ENCODE measurements around the gene CCDC187.
"Not testable (repeated sequence)": the region's sequence is repeated elsewhere in the genome, so short reads cannot be mapped to it uniquely, and the experiment has no call there.

CCDC187 gene

GRCh38 chr9:136327304-136327974 lies 23.5 kb upstream of the CCDC187 start, which contains the start of gene GPSM1:
Gene GPSM1 (plus strand): TSS chr9:136327539. CDS start chr9:136327696, 157 bp downstream.
- DNase-seq (ENCODE audit: low read depth in 3 of 3) = peak in 1 of 3 experiments; percentile 41

DNA sequence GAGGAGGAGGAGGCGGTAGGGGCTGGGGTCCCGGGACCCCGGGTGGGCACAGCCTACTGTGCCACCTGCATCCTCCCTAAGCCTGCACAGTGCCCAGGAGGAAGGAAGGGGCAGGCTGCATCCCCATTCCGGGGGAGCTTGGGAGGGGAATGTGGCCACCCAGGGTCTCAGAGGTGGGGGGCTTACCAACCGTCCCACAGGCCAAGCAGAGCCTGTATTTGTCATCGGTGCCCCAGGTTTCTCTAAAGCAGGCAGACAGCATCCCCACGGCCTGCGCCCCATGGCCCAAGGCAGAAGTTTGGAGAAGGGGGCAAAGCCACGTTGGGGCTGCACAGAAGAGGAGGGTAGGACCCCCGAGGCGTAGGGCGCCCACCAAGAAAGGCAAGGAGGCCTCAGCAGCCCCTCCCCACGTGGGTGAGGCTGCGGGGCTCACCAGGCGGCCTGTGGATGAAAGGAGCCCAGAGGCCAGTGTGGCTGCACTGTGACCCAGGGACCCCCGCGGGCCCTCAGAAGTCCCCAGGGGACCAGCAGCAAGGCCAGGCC lies 22.9 kb upstream of the CCDC187 start:
- DNase-seq (ENCODE audit: low read depth in 3 of 3) = no peak

GRCh38 chr9:136326061-136326760 lies 22.3 kb upstream of the CCDC187 start:
- no peak for DNase-seq (ENCODE audit: low read depth in 3 of 3)

GRCh38 chr9:136325358-136325757 lies 21.5 kb upstream of the CCDC187 start:
- no peak for DNase-seq (ENCODE audit: low read depth in 3 of 3)

GRCh38 chr9:136324501-136325300 lies 20.8 kb upstream of the CCDC187 start:
- no peak for DNase-seq (ENCODE audit: low read depth in 3 of 3)

- DNase-seq (ENCODE audit: low read depth in 3 of 3) = no peak
Measured at GRCh38 chr9:136323371-136323789, 19.5 kb upstream of the CCDC187 start.

- DNase-seq (ENCODE audit: low read depth in 3 of 3) = no peak
Measured at GRCh38 chr9:136322756-136323330, 18.9 kb upstream of the CCDC187 start.

- DNase-seq (ENCODE audit: low read depth in 3 of 3) = no peak
Measured at GRCh38 chr9:136321561-136321960, 17.7 kb upstream of the CCDC187 start.

DNA sequence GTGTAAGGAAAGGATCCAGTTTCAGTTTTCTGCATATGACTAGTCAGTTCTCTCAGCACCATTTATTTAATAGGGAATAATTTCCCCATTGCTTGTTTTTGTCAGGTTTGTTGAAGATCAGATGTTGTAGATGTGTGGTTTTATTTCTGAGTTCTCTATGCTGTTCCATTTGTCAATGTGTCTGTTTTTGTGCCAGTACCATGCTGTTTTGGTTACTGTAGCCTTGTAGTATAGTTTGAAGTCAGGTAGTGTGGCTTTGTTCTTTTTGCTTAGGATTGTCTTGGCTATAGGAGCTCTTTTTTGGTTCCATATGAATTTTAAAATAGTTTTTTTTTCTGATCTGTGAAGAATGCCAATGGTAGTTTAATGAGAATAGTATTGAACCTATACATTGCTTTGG lies 17.1 kb upstream of the CCDC187 start:
- DNase-seq (ENCODE audit: low read depth in 3 of 3) = not testable (repeated sequence)

DNA sequence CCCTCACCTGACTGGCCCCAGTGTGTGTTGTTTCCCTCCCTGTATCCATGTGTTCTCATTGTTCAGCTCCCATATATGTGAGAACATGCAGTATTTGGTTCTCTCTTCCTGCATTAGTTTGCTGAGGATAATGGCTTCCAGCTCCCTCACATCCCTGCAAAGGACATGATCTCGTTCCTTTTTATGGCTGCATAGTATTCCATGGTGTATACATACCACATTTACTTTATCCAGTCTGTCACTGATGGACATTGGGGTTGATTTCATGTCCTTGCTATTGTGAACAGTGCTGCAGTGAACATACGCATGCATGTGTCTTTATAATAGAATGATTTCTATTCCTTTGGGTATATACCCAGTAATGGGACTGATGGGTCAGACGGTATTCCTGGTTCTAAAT lies 16.1 kb upstream of the CCDC187 start:
- not testable (repeated sequence) for DNase-seq (ENCODE audit: low read depth in 3 of 3)

- not testable (repeated sequence) for DNase-seq (ENCODE audit: low read depth in 3 of 3)
Measured at GRCh38 chr9:136319244-136319643, 15.3 kb upstream of the CCDC187 start.

DNA sequence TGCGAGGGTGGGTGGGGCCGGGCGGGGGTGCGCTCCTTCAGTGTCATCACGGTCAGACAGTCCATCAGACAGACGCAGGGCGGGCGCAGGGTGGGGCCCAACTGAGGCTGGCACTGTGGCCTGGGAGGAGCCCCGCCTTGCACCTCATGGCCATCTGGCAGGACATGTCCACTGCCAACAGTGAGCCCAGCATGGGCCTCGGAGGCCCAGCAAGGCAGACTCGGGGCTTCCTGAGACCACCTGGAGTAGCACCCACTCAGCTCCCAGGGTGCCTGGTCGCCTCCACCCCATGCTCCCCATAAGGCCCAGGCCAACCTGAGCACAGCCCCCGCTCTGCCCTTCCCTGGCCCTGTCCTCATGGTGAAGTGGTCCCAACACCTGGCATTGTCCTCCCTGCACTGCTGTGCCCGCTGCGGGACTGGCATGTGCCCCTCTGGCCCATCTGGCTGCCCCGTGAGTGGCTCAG lies 14.9 kb upstream of the CCDC187 start:
- DNase-seq (ENCODE audit: low read depth in 3 of 3) = no peak

DNA sequence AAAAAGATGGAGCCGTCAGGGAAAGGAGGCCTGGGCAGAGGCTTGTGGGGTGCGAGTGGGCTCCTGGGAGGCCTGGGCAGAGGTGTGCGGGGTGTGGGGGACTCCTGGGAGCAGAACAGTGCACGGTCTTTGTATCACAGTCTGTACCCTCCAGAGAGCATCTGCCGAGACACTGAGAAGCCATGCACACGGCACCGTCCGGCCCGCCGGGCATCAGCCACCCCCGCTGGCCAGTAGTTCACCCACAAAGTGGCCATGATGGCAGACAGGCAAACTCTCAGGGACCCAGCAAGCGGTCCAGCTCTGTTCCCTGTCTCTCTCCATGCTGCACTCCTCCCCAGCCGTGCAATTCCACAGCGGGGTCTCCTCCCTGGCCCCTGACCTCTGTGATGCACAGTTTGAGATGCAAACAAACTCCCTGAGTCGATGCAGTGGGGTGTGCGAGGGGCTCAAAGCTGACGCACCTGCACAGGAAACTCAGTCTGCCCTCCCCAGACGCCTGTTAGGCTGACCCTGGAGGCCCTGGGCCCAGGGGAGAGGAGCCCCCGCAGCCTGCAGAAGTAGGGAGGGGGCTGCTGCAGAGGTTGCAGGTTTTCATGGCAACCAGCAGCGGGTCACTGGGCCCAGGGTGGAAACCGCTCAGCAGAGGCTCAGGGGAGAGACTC lies 14.3 kb upstream of the CCDC187 start:
- DNase-seq (ENCODE audit: low read depth in 3 of 3) = no peak

DNA sequence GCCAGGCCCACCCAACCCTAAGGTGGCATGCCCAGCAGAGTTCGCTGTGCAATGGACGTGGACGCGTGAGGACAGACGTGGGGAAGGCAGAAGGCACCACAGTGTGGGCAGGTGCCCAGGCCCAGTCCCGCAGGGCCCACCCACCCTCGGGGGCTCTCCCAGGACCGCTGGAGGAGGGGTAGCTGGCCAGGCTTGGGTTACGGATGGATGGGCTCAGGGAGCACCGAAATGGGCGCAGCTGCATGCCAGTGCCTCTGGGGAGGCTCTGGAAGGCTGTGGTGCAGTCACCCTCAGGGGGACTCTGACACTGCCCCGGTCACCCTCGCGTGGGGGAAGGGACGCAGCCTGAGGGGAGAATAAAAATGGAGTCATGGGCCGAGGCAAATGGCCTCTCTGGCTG lies 13.8 kb upstream of the CCDC187 start:
- no peak for DNase-seq (ENCODE audit: low read depth in 3 of 3)

DNA sequence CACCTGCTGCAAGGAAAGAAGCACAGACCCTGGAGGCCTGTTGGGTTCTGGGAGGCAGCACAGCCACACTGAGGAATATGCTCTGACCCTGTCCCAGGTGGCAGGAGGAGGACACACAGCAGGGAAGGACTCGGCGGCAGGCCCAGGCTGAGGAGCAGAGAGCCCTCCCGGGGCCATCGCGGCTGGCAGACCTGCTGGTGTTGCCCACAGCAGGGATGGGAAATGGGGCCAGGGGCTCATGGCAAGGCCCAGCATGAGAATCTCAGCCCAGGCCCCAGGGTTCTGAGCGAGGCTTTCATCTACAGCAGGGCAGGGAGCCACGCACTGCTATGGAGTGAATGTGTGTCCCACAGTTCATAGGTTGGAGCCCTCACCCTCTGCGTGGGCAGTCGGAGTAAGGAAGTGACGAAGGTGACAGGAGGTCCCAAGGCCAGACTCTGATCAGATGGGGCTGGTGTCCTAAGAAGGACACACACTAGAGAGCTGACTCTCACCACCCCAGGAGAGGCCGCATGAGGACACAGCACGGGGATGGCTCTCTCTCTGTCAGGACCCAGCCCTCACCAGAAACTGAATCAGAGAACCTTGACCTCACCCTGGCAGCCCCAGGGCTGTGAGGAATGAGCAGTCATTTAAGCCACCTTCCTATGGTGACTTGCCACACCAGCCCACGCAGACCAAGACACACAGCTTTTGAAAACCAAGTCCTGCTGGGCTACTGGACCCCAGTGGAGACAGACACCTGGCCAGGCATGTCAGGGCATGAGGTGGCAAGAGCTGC lies 13.2 kb upstream of the CCDC187 start:
- DNase-seq (ENCODE audit: low read depth in 3 of 3) = no peak

DNA sequence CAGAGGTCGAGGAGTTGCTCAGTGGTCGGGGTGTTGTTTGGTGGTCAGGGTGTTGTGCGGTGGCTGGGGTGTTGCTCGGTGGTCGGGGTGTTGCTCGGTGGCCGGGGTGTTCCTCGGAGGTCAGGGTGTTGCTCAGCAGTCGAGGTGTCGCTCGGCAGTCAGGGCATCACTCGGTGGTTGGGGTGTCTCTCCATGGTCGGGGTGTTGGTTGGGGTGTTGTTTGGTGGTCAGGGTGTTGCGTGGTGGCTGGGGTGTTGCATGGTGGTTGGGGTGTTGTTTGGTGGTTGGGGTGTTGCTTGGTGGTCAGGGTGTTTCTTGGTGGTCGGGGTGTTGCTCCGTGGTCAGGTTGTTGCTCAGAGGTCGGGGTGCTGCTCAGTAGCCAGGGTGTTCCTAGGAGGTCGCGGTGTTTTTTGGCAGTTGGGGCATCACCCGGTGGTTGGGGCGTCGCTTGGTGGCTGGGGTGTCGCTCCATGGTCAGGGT lies 12.4 kb upstream of the CCDC187 start:
- DNase-seq (ENCODE audit: low read depth in 3 of 3) = no peak

DNA sequence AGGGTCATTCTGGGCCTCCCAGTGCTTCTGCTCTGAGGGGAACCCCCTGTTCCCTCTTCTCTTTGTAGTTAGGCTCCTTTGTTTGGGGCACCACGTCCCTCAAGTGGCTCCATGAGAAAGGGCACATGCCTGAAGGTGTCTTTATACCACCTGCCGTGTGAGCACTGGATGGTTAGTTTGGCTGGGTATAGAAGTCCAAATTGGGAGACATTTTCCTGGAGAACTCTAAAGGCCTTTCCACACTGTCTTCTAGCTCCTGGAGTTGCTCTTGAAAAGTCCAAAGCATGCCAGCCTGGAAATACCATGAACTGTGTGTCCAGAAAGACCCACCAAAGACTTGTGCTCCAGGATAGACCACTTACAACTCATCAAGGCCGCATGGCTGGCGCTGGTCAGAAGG lies 11.1 kb upstream of the CCDC187 start:
- DNase-seq (ENCODE audit: low read depth in 3 of 3) = no peak

DNA sequence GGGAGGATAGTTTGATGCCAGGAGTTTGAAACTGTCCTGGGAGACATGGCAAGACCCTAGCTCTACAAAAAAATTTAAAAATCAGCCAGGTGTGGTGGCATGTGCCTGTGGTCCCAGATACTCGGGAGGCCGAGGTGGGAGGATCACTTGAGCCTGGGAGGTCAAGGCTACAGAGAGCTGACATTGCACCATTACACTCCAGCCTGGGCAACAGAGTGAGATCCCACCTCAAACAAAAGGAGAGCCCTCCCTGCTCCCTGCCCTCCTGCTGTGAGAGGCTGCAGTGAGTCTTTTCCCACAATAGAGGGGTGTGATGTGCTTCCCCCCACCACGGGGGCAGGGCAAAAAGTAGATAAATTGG lies 10.1 kb upstream of the CCDC187 start:
- no peak for DNase-seq (ENCODE audit: low read depth in 3 of 3)

GRCh38 chr9:136313111-136314055 lies 9.5 kb upstream of the CCDC187 start:
- no peak for DNase-seq (ENCODE audit: low read depth in 3 of 3)

Data from stimulated activated CD4-positive, alpha-beta T cell treated with anti-CD3 and anti-CD28 coated beads, TNF-alpha, amount 100 ng/mL, for 24 hours (primary cell).